B cell (primary cell): Measurements from ENCODE around the gene BLACAT1. TPM values are rescaled to one million over a fixed set of nuclear protein-coding genes. Genes with fewer than 3 reads are reported as not detected.

Experiments used
- ATAC-seq: fragments of 200-7000 bp; cut with Tn5 transposase; one replicate; pipeline ENCODE4 v1.10.0; 2021; ENCODE audit warnings: low read depth, mild to moderate bottlenecking, moderate number of reproducible peaks, moderate library complexity
- CTCF ChIA-PET: fragments of 350-600 bp; sonication (Branson Sonifier 250); formaldehyde crosslinking; loops from one replicate; lab custom pipeline; 2021; ENCODE audit warnings: antibody characterized with exemption, inconsistent platforms; lab: Charles Lee
- POLR2A ChIA-PET: fragments of 350-600 bp; sonication (Branson Sonifier 250); formaldehyde crosslinking; loops from one replicate; lab custom pipeline; 2021; ENCODE audit warnings: antibody characterized with exemption; lab: Charles Lee
- DNase-seq: peaks from one replicate; pipeline ENCODE4 v3.0.0; 2013
- H2AFZ ChIP-seq: 2 replicates; pipeline ENCODE4 v1.6.1; 2012; ENCODE audit warnings: mild to moderate bottlenecking, low read depth, low read length; ENCODE audit not compliant: insufficient read depth, poor library complexity, severe bottlenecking
- H3K27ac ChIP-seq, 2 donors: 1 replicate in 1 of 2; 2 replicates in 1 of 2; pipeline ENCODE4 v1.5.1; 2012 to 2013; ENCODE audit warnings: low read length in 2 of 2, mild to moderate bottlenecking in 2 of 2, moderate library complexity in 1 of 2
- H3K27me3 ChIP-seq, 4 experiments: fragments of 200-600 bp in 1 of 4; sonication (generic) in 1 of 4; replicated peaks in 1 of 4; 1 replicate in 2 of 4; 2 replicates in 2 of 4; pipeline versions ENCODE4 v1.6.1 to v1.7.0; 2013 to 2016; ENCODE audit warnings: low read length in 3 of 4, mild to moderate bottlenecking in 2 of 4, mixed read lengths in 1 of 4, moderate library complexity in 1 of 4; ENCODE audit not compliant: insufficient read depth in 4 of 4, control insufficient read depth in 3 of 4; ENCODE audit errors: control extremely low read depth in 1 of 4
- H3K36me3 ChIP-seq, 2 experiments: replicated peaks in 1 of 2; 1 replicate in 1 of 2; 2 replicates in 1 of 2; pipeline versions ENCODE4 v1.6.1 to v1.7.1; 2013; ENCODE audit warnings: low read length in 1 of 2; ENCODE audit not compliant: insufficient read depth in 2 of 2, control insufficient read depth in 1 of 2; ENCODE audit errors: control extremely low read depth in 1 of 2, extremely low read depth in 1 of 2
- H3K4me1 ChIP-seq, 2 donors: fragments of 200-600 bp in 1 of 2; sonication (generic) in 1 of 2; 1 replicate in 1 of 2; 2 replicates in 1 of 2; pipeline versions ENCODE4 v1.5.1 to v1.6.1; 2013 to 2017; ENCODE audit warnings: low read length in 2 of 2; ENCODE audit not compliant: control insufficient read depth in 2 of 2, insufficient read depth in 2 of 2
- H3K4me2 ChIP-seq: replicated peaks from 2 replicates; pipeline ENCODE3; 2012; ENCODE audit warnings: mild to moderate bottlenecking, low read depth, low read length; ENCODE audit not compliant: poor library complexity, severe bottlenecking
- H3K4me3 ChIP-seq, 5 experiments: fragments of 200-600 bp in 1 of 5; sonication (generic) in 1 of 5; 1 replicate in 3 of 5; 2 replicates in 2 of 5; pipeline versions ENCODE4 v1.5.1 to v1.7.0; 2011 to 2016; ENCODE audit warnings: low read length in 4 of 5, mild to moderate bottlenecking in 4 of 5, low read depth in 2 of 5, control low read depth in 1 of 5, moderate library complexity in 1 of 5; ENCODE audit not compliant: insufficient read depth in 1 of 5; ENCODE audit errors: control extremely low read depth in 1 of 5, extremely low read depth in 1 of 5
- H3K79me2 ChIP-seq: fragments of 200-600 bp; sonication (generic); one replicate; pipeline ENCODE4 v1.6.0; 2016; ENCODE audit warnings: low read length; ENCODE audit not compliant: control insufficient read depth, insufficient read depth
- H3K9ac ChIP-seq: fragments of 200-600 bp; sonication (generic); 2 replicates; pipeline ENCODE4 v1.6.1; 2017; ENCODE audit warnings: mild to moderate bottlenecking, low read length, moderate library complexity
- H3K9me3 ChIP-seq, 3 donors: one replicate each; pipeline versions ENCODE4 v1.6.1 to v1.7.1; 2013; ENCODE audit warnings: low read length in 2 of 3; ENCODE audit not compliant: control insufficient read depth in 2 of 3, insufficient read depth in 1 of 3; ENCODE audit errors: control extremely low read depth in 1 of 3
- H4K20me1 ChIP-seq: 2 replicates; pipeline ENCODE4 v1.6.0; 2012; ENCODE audit warnings: mild to moderate bottlenecking, low read length; ENCODE audit not compliant: insufficient read depth, control insufficient read depth, poor library complexity, severe bottlenecking
- H3K27ac Mint-ChIP-seq: one replicate; pipeline ENCODE4 v1.8.0; 2021; ENCODE audit warnings: mixed read lengths
- H3K27me3 Mint-ChIP-seq: one replicate; pipeline ENCODE4 v1.8.0; 2021; ENCODE audit warnings: mixed read lengths
- H3K4me1 Mint-ChIP-seq: one replicate; pipeline ENCODE4 v1.8.0; 2021; ENCODE audit warnings: mixed read lengths
- H3K4me3 Mint-ChIP-seq: one replicate; pipeline ENCODE4 v1.8.0; 2021; ENCODE audit warnings: mixed read lengths
- H3K9me3 Mint-ChIP-seq: one replicate; pipeline ENCODE4 v1.8.0; 2022; ENCODE audit warnings: mixed read lengths; ENCODE audit not compliant: insufficient read depth
- CTCF ChIP-seq: fragments of 200-600 bp; IDR thresholded peaks from one replicate; pipeline ENCODE4 v1.8.0; 2022; ENCODE audit warnings: antibody characterized with exemption, mild to moderate bottlenecking
- EZH2 ChIP-seq: IDR thresholded peaks from 2 replicates; pipeline ENCODE4 v1.6.1; 2012; ENCODE audit warnings: borderline replicate concordance, low read depth, mild to moderate bottlenecking, moderate library complexity, low read length; ENCODE audit not compliant: insufficient read depth, poor library complexity, severe bottlenecking
- WGBS: methylation state at CpG from one replicate; pipeline ENCODE4 v1.1.5; 2013; ENCODE audit warnings: missing lambda C conversion rate; ENCODE audit not compliant: insufficient coverage; 5-methylcytosine and 5-hydroxymethylcytosine counted together
- intact Hi-C: fragments of 100-400 bp; cut with micrococcal nuclease; formaldehyde crosslinking; loops from one replicate; pipeline ENCODE4 v1.10.0; 2022
- polyA plus RNA-seq: library from polyadenylated mRNA; depleted of rRNA; stranded (reverse); fragments of >200 nt; gene quantifications from 2 replicates; pipeline ENCODE4 v1.2.3, GENCODE V29; 2012
- total RNA-seq, 2 donors: library from RNA; stranded (reverse); fragments of 120-200 nt in 1 of 2; gene quantifications; 1 replicate in 1 of 2; 2 replicates in 1 of 2; pipeline versions ENCODE4 v1.2.3 to v1.2.4, GENCODE V29; 2013 to 2022

Gene BLACAT1
- total and polyA plus RNA-seq, 2 donors (not counting 1 experiment from before 2014, with no cell fraction given) = 0.03 TPM; not detected in 1

GRCh38 chr1:205430696-205431305, 25.0 kb downstream of the BLACAT1 start:
- TF ChIP-seq EZH2 = no peak
- peak; percentile 70 for TF ChIP-seq CTCF
- intact Hi-C loops = loop anchor here (1.0 to 2.0 kb wide), 2 partner anchors 54 to 76 kb away; no protein-coding TSS in a partner anchor
- Histone ChIP-seq H3K27ac (peak overlapping the region; percentile 4 to 43), H3K27me3 (no peaks in the 10 kb centered on the region), H3K36me3 (no peaks in the 10 kb centered on the region), H2AFZ (peak overlapping the region; percentile 74), H3K4me1 (peaks cover 25 to 33% of the 10 kb centered on the region in 2 donors), H3K4me3 (peak overlapping the region; percentile 23 to 54 (median 46)), H3K4me2 (peak overlapping the region; percentile 83), H3K9me3 (no peaks in the 10 kb centered on the region), H3K9ac (peak overlapping the region; percentile 58), H3K79me2 (no peaks in the 10 kb centered on the region), H4K20me1 (no peaks in the 10 kb centered on the region)
- Mint-ChIP-seq H3K9me3 (no peaks in the 10 kb centered on the region), H3K4me3 (peak overlapping the region; percentile 80), H3K27ac (peak overlapping the region; percentile 70), H3K27me3 (no peaks in the 10 kb centered on the region), H3K4me1 (peaks cover 39% of the 10 kb centered on the region)
- ChIA-PET CTCF (interaction anchor here (0.6 to 17.1 kb wide), 14 partner anchors 9 to 158 kb away, joined by 3 to 134 read pairs (median 6); partner anchors contain the start of gene LEMD1), POLR2A (interaction anchor here (0.6 kb wide), 1 partner anchor 9 kb away, joined by 14 read pairs; no protein-coding TSS in a partner anchor)
- peak; percentile 91 for ATAC-seq
- peak; percentile 88 for DNase-seq
- WGBS = 22% methylated on average over 12 of the region's 32 CpGs
